Mucosa of gallbladder (tissue), 1 donor: ENCODE measurements around the gene PCGF5. TPM values are rescaled to one million over a fixed set of nuclear protein-coding genes. Genes with fewer than 3 reads are reported as not detected.
"Not testable (repeated sequence)": the region's sequence is repeated elsewhere in the genome, so short reads cannot be mapped to it uniquely, and the experiment has no call there.

ENCODE experiments used
- DNase-seq: peaks from one replicate; pipeline ENCODE4 v3.0.0-alpha.2; 2020; ENCODE audit warnings: low spot score
- total RNA-seq: library from RNA; stranded (reverse); gene quantifications from one replicate; pipeline ENCODE4 v1.2.1, GENCODE V29; 2021
- donor health status: DM: no; HTN: no; CAD: no.

The PCGF5 gene
- total RNA-seq, result 45.0 TPM

GRCh38 chr10:91220194-91220953 is at the start of gene PCGF5:
Gene PCGF5, plus strand, starts transcription at chr10:91220663. Its CDS starts 2,209 bp downstream, at chr10:91222872.
- DNase-seq, result peak; percentile 92

GRCh38 chr10:91171485-91171884 is 49.0 kb upstream of the PCGF5 start:
- no peak for DNase-seq

- DNase-seq, result no peak
Observed at GRCh38 chr10:91172348-91172747, 48.1 kb upstream of the PCGF5 start.

GRCh38 chr10:91185239-91185875 is 35.1 kb upstream of the PCGF5 start:
- DNase-seq, result no peak

GRCh38 chr10:91187156-91187555 is 33.3 kb upstream of the PCGF5 start:
- DNase-seq, result no peak

GRCh38 chr10:91188010-91188409 is 32.5 kb upstream of the PCGF5 start:
- DNase-seq, result not testable (repeated sequence)

- no peak for DNase-seq
Observed at GRCh38 chr10:91188889-91189288, 31.6 kb upstream of the PCGF5 start.

- DNase-seq, result no peak
Observed at GRCh38 chr10:91190388-91190870, 30.0 kb upstream of the PCGF5 start.

- no peak for DNase-seq
Observed at GRCh38 chr10:91190876-91191583, 29.4 kb upstream of the PCGF5 start.

GRCh38 chr10:91191584-91191919 is 28.9 kb upstream of the PCGF5 start:
- no peak for DNase-seq

- no peak for DNase-seq
Observed at GRCh38 chr10:91194497-91195179, 25.8 kb upstream of the PCGF5 start.

- no peak for DNase-seq
Observed at GRCh38 chr10:91196268-91197048, 24.0 kb upstream of the PCGF5 start.

GRCh38 chr10:91197127-91197526 is 23.3 kb upstream of the PCGF5 start:
- no peak for DNase-seq

- DNase-seq, result no peak
Observed at GRCh38 chr10:91198781-91199180, 21.7 kb upstream of the PCGF5 start.

- no peak for DNase-seq
Observed at GRCh38 chr10:91200314-91201212, 19.9 kb upstream of the PCGF5 start.

- no peak for DNase-seq
Observed at GRCh38 chr10:91201213-91201996, 19.1 kb upstream of the PCGF5 start.

GRCh38 chr10:91206427-91206826 is 14.0 kb upstream of the PCGF5 start:
- DNase-seq, result no peak

- no peak for DNase-seq
Observed at GRCh38 chr10:91206837-91207474, 13.5 kb upstream of the PCGF5 start.

- DNase-seq, result no peak
Observed at GRCh38 chr10:91208642-91209041, 11.8 kb upstream of the PCGF5 start.
